Activated CD8-positive, alpha-beta T cell treated with anti-CD3 and anti-CD28 coated beads, Interleukin-2, amount 10 ng/mL, durations not matched to agents 7 days and 5 days (primary cell): ENCODE measurements around the gene UBAP2L. TPM values are rescaled to one million over a fixed set of nuclear protein-coding genes. Genes with fewer than 3 reads are reported as not detected.
"Not testable (repeated sequence)": the region's sequence is repeated elsewhere in the genome, so short reads cannot be mapped to it uniquely, and the experiment has no call there.

Experiments
- ATAC-seq: fragments of 150-1000 bp; cut with Tn5 transposase; one replicate; pipeline ENCODE4 v1.10.0; 2021; ENCODE audit warnings: moderate library complexity
- CTCF ChIA-PET: fragments of 350-600 bp; sonication (Branson Sonifier 250); formaldehyde crosslinking; loops from one replicate; lab custom pipeline; 2021; ENCODE audit warnings: antibody characterized with exemption; lab: Charles Lee
- POLR2A ChIA-PET: fragments of 350-600 bp; sonication (Branson Sonifier 250); formaldehyde crosslinking; loops from one replicate; lab custom pipeline; 2021; ENCODE audit warnings: antibody characterized with exemption; lab: Charles Lee
- DNase-seq: peaks from one replicate; pipeline ENCODE4 v3.0.0-alpha.2; 2020
- H3K27ac Mint-ChIP-seq: one replicate; pipeline ENCODE4 v1.8.0; 2021; ENCODE audit warnings: mild to moderate bottlenecking, mixed read lengths
- H3K27me3 Mint-ChIP-seq: one replicate; pipeline ENCODE4 v1.8.0; 2021; ENCODE audit warnings: low read depth, mixed read lengths
- H3K36me3 Mint-ChIP-seq: one replicate; pipeline ENCODE4 v1.8.0; 2021; ENCODE audit warnings: low read depth, mixed read lengths
- H3K4me1 Mint-ChIP-seq: one replicate; pipeline ENCODE4 v1.8.0; 2021; ENCODE audit warnings: low read depth, mixed read lengths
- H3K4me3 Mint-ChIP-seq: one replicate; pipeline ENCODE4 v1.8.0; 2021; ENCODE audit warnings: mild to moderate bottlenecking, mixed read lengths
- H3K9me3 Mint-ChIP-seq: one replicate; pipeline ENCODE4 v1.8.0; 2022; ENCODE audit warnings: mixed read lengths; ENCODE audit not compliant: insufficient read depth
- total RNA-seq, 2 experiments: library from RNA; stranded (reverse); gene quantifications; one replicate each; pipeline ENCODE4 v1.2.3, GENCODE V29; 2021

The UBAP2L gene
- total RNA-seq, 2 experiments from 2014 or later, result 176 to 179 TPM

GRCh38 chr1:154222918-154223317 lies 2.2 kb downstream of the UBAP2L start:
- Mint-ChIP-seq H3K4me1 (peaks cover 57% of the 10 kb centered on the region), H3K4me3 (peak overlapping the region; percentile 99), H3K27ac (peak overlapping the region; percentile 40), H3K9me3 (peaks cover 9% of the 10 kb centered on the region), H3K36me3 (peaks cover 83% of the 10 kb centered on the region), H3K27me3 (no peaks in the 10 kb centered on the region)
- no peak for ATAC-seq
- no peak for DNase-seq
- POLR2A ChIA-PET, result interaction anchor here (0.6 to 2.5 kb wide), 3 partner anchors 21 to 65 kb away, joined by 3 to 9 read pairs (median 7); no protein-coding TSS in a partner anchor
- CTCF ChIA-PET, result interaction anchor here (0.8 to 3.6 kb wide), 8 partner anchors 11 to 113 kb away, joined by 3 to 17 read pairs (median 3); no protein-coding TSS in a partner anchor

DNA sequence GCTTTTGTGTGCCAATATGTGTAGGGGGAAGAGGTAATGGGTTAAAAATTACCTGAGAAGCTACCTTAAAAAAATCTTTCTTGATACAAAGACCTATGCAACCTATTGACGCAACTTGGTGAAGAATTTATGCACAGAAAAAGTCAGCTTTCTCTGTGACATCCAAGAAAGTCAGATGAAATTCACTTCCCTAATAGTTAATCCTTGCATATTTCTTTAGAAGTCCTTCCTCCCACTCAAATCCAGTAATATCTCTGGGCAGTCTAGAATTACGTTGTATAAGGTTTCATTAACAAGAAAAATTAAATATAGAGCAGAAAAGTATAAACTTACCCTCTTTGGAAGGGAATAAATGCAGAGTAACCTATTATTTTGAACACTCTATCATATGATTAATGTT lies 2.9 kb downstream of the UBAP2L start:
- Mint-ChIP-seq H3K4me1 (peaks cover 50% of the 10 kb centered on the region), H3K36me3 (peaks cover 82% of the 10 kb centered on the region), H3K27me3 (no peaks in the 10 kb centered on the region), H3K4me3 (no peak overlapping the region), H3K27ac (no peak overlapping the region), H3K9me3 (peaks cover 9% of the 10 kb centered on the region)
- CTCF ChIA-PET, result interaction anchor here (1.0 to 3.6 kb wide), 6 partner anchors 11 to 112 kb away, joined by 3 to 17 read pairs (median 4); no protein-coding TSS in a partner anchor
- no peak for DNase-seq
- POLR2A ChIA-PET, result no interaction called here
- no peak for ATAC-seq

DNA sequence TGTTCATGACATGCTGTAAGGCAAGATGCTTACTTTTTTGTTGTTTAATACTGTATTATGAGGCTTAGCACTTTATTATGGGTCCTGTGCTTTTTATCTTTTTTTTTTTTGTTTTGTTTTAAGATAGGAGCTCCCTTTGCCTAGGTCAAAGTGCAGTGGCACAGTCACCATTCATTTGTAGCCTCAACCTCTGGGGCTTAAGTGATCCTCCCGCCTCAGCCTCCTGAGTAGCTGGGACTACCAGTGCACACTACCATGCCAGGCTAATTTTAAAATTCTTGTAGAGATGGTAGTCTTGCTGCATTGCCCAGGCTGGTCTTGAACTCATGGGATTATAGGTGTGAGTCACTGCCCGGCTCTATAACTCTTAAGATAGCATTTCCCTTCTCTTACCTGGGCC lies 4.6 kb downstream of the UBAP2L start:
- no peak for DNase-seq
- Mint-ChIP-seq H3K9me3 (peaks cover 9% of the 10 kb centered on the region), H3K4me3 (no peak overlapping the region), H3K36me3 (peaks cover 78% of the 10 kb centered on the region), H3K4me1 (peaks cover 40% of the 10 kb centered on the region), H3K27me3 (no peaks in the 10 kb centered on the region), H3K27ac (peak overlapping the region; percentile 20)
- ATAC-seq, result no peak
- POLR2A ChIA-PET, result no interaction called here
- CTCF ChIA-PET, result interaction anchor here (1.3 to 3.6 kb wide), 2 partner anchors 26 to 47 kb away, joined by 3 to 17 read pairs; no protein-coding TSS in a partner anchor

DNA sequence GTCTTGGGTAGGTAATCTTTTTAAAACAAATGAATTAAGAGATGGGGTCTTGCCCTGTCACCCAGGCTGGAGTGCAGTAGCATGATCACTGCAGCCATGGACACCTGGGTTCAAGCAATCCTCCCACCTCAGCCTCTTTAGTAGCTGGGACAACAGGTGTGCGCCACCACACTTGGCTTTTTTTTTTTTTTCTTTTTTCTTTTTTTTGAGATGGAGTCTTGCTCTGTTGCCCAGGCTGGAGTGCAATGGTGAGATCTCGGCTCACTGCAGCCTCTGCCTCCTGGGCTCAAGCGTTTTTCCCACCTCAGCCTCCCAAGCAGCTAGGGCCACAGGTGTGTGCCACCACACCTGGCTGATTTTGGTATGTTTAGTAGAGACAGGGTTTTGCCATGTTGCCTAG lies 10.4 kb downstream of the UBAP2L start:
- H3K27ac Mint-ChIP-seq, result not testable (repeated sequence)

DNA sequence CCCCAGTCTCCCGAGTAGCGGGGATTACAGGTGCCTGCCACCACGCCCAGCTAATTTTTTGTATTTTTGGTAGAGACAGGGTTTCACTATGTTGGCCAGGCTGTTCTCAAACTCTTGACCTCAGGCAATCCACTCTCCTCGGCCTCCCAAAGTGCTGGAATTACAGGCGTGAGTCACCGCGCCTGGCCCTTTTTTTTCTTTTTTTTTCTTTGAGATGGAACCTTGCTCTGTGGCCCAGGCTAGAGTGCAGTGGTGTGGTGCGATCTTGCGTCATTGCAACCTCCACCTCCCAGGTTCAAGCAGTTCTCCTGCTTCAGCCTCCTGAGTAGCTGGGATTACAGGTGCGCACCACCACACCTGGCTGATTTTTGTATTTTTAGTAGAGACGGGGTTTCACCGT lies 12.4 kb downstream of the UBAP2L start:
- ATAC-seq, H3K27me3 Mint-ChIP-seq, DNase-seq, CTCF ChIA-PET, H3K4me3 Mint-ChIP-seq, H3K9me3 Mint-ChIP-seq, H3K27ac Mint-ChIP-seq, H3K4me1 Mint-ChIP-seq: not testable (repeated sequence)
- POLR2A ChIA-PET, result interaction anchor here (0.9 kb wide), 1 partner anchor 12 kb away, joined by 4 read pairs; no protein-coding TSS in a partner anchor
- H3K36me3 Mint-ChIP-seq, result peaks cover 74% of the 10 kb centered on the region

More for the DNA sequence above, 10.4 kb downstream of the UBAP2L start:
- H3K27me3 Mint-ChIP-seq, H3K4me3 Mint-ChIP-seq, H3K4me1 Mint-ChIP-seq, H3K9me3 Mint-ChIP-seq, DNase-seq, ATAC-seq: not testable (repeated sequence)
- H3K36me3 Mint-ChIP-seq, result peaks cover 74% of the 10 kb centered on the region
- ChIA-PET CTCF (interaction anchor here (1.5 kb wide), 1 partner anchor 32 kb away, joined by 5 read pairs; no protein-coding TSS in a partner anchor), POLR2A (interaction anchor here (1.0 kb wide), 1 partner anchor 10 kb away, joined by 3 read pairs; no protein-coding TSS in a partner anchor)

- Mint-ChIP-seq H3K9me3 (no peaks in the 10 kb centered on the region), H3K4me1 (peaks cover 10% of the 10 kb centered on the region), H3K36me3 (peaks cover 78% of the 10 kb centered on the region), H3K4me3 (no peak overlapping the region), H3K27ac (no peak overlapping the region), H3K27me3 (no peaks in the 10 kb centered on the region)
- ChIA-PET CTCF (no interaction called here), POLR2A (interaction anchor here (0.5 kb wide), 1 partner anchor 54 kb away, joined by 4 read pairs; no protein-coding TSS in a partner anchor)
- ATAC-seq (no peak), DNase-seq (no peak)
Measured at GRCh38 chr1:154236855-154237254, 16.1 kb downstream of the UBAP2L start.

DNA sequence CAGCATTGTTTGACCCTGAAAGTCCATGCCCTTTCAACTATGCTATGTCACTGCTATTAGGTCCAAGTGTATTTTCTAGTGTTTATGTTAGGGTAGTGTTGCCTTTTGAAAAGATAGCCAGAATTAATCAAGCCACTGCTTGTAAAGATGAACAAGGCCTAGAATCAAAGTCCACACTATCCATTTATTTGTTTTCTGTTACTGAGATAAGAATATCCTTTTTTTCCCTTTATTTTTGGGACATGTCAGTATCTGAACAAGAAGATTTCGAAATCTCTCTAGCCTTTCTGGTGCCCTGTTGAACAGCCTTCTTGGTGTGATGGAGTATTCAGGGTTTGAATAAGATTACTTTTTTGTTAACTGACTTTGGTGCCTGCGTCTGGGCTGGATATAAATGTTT lies 16.7 kb downstream of the UBAP2L start:
- ChIA-PET POLR2A (no interaction called here), CTCF (interaction anchor here (1.0 kb wide), 1 partner anchor 34 kb away, joined by 3 read pairs; no protein-coding TSS in a partner anchor)
- H3K36me3 Mint-ChIP-seq, result peaks cover 78% of the 10 kb centered on the region
- DNase-seq (no peak), ATAC-seq (no peak)
- H3K4me1 Mint-ChIP-seq, result peaks cover 10% of the 10 kb centered on the region
- H3K27me3 Mint-ChIP-seq, result no peaks in the 10 kb centered on the region
- no peaks in the 10 kb centered on the region for H3K9me3 Mint-ChIP-seq
- H3K27ac Mint-ChIP-seq, result no peak overlapping the region
- H3K4me3 Mint-ChIP-seq, result no peak overlapping the region

GRCh38 chr1:154237880-154238506 lies 17.2 kb downstream of the UBAP2L start:
- ChIA-PET POLR2A (no interaction called here), CTCF (interaction anchor here (1.0 to 1.5 kb wide), 3 partner anchors 34 to 97 kb away, joined by 3 to 9 read pairs (median 3); no protein-coding TSS in a partner anchor)
- ATAC-seq (no peak), DNase-seq (no peak)
- Mint-ChIP-seq H3K4me1 (peaks cover 10% of the 10 kb centered on the region), H3K27me3 (no peaks in the 10 kb centered on the region), H3K9me3 (no peaks in the 10 kb centered on the region), H3K4me3 (no peak overlapping the region), H3K36me3 (peaks cover 83% of the 10 kb centered on the region), H3K27ac (no peak overlapping the region)

DNA sequence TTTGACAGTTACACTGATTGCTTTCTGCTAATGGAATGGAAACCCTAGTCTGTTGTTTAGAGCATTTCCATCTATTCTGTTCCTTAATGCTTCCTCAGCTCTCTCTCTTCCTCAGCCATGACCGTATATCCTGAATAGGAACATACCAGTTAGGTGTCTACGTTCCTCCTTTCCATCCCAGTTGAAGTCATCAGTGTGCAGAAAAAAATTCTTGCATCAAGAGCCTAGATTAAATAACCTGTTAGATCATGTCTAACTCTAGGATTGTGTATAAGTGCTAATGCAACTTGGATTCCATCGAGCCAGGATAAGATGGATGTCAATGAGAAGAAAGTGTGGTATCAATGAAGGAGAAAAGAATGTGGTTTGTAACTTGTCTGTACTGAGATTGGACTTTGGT lies 18.7 kb downstream of the UBAP2L start:
- POLR2A ChIA-PET, result interaction anchor here (0.7 to 1.0 kb wide), 2 partner anchors 19 to 97 kb away, joined by 3 to 5 read pairs; a partner anchor contains a TSS

GRCh38 chr1:154240294-154240833 lies 19.6 kb downstream of the UBAP2L start:
- Mint-ChIP-seq H3K4me1 (peaks cover 10% of the 10 kb centered on the region), H3K9me3 (no peaks in the 10 kb centered on the region), H3K36me3 (peaks cover 79% of the 10 kb centered on the region), H3K4me3 (no peak overlapping the region), H3K27me3 (no peaks in the 10 kb centered on the region), H3K27ac (peak overlapping the region; percentile 32)
- POLR2A ChIA-PET, result interaction anchor here (0.6 to 0.7 kb wide), 3 partner anchors 96 to 185 kb away, joined by 3 to 5 read pairs (median 4); no protein-coding TSS in a partner anchor
- CTCF ChIA-PET, result no interaction called here
- ATAC-seq (no peak), DNase-seq (no peak)

More for the DNA sequence above, 18.7 kb downstream of the UBAP2L start:
- Mint-ChIP-seq H3K36me3 (peaks cover 84% of the 10 kb centered on the region), H3K4me3 (no peak overlapping the region), H3K27me3 (no peaks in the 10 kb centered on the region), H3K27ac (peak overlapping the region; percentile 3), H3K9me3 (no peaks in the 10 kb centered on the region), H3K4me1 (peaks cover 10% of the 10 kb centered on the region)
- no peak for DNase-seq
- CTCF ChIA-PET, result interaction anchor here (1.5 kb wide), 1 partner anchor 40 kb away, joined by 9 read pairs; no protein-coding TSS in a partner anchor
- no peak for ATAC-seq

DNA sequence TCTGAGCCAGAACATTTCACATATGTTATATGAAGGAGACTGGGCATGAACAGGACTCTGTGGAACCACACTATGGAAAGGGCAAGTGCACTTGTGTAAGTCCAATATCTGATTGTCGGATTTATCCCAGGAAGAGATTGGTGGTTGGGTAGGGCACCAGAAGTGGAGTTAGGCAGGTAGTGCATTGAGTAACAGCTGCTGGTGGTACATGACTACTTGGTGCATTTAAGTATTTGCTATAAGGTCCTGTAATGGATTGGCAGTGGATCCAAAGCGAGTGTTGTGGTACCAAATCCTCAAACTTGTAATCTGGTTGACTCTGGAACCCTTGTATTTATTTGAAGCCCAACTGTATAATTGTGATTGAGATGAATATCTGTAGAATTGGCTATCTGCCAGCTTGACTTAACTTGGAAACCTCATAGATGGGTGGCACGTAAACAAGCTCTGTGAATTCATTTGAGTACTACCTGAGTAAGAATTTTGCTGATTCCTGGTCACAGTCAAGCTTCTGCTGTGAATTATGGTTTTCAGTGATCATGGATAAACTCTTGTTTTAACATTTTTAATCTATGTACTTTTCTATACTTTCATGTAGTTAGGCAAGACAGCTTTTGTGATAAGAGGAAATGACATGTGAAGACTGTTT lies 21.1 kb downstream of the UBAP2L start:
- no peak for ATAC-seq
- POLR2A ChIA-PET, result no interaction called here
- no peak overlapping the region for H3K4me3 Mint-ChIP-seq
- DNase-seq, result no peak
- peaks cover 10% of the 10 kb centered on the region for H3K4me1 Mint-ChIP-seq
- CTCF ChIA-PET, result no interaction called here
- H3K27me3 Mint-ChIP-seq, result no peaks in the 10 kb centered on the region
- no peaks in the 10 kb centered on the region for H3K9me3 Mint-ChIP-seq
- peaks cover 77% of the 10 kb centered on the region for H3K36me3 Mint-ChIP-seq
- peak overlapping the region; percentile 10 for H3K27ac Mint-ChIP-seq
